ENCODE data around the gene PAN3. TPM values are rescaled to one million over a fixed set of nuclear protein-coding genes. Genes with fewer than 3 reads are reported as not detected.

The PAN3 gene
- total RNA-seq, 1 donor from 2014 or later: 50.1 TPM

DNA sequence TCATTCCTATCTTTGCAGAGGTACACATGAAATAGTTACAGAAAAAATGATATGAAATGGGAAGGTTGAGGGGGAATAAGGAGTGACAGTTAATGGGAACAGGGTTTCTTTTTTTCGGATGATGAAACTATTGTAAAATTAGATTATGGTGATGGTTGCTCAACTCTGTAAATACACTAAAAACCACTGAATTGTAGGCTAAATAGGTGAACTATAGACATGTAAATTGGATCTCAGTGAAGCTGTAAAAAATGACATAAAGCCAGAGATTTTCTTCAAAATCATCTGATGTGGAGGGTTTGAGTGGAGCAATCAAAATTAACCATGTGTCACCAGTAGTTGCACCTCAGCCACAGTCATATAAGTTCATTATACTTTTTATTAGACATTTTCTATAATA, 31.4 kb upstream of the PAN3 start:
- Mint-ChIP-seq H3K36me3 (no peaks in the 10 kb centered on the region), H3K4me1 (no peaks in the 10 kb centered on the region), H3K9me3 (no peaks in the 10 kb centered on the region), H3K27ac (no peak overlapping the region), H3K4me3 (no peak overlapping the region), H3K27me3 (ENCODE audit: insufficient read depth, low read depth) (peaks cover 10% of the 10 kb centered on the region)
- H3K9ac ChIP-seq: no peak overlapping the region
- TF ChIP-seq EZH2phosphoT487 (IDR thresholded peaks at IDR 0.05) (no peak), EZH2 (IDR thresholded peaks at IDR 0.05) (no peak)
- TF ChIP-seq, protein P1, sequence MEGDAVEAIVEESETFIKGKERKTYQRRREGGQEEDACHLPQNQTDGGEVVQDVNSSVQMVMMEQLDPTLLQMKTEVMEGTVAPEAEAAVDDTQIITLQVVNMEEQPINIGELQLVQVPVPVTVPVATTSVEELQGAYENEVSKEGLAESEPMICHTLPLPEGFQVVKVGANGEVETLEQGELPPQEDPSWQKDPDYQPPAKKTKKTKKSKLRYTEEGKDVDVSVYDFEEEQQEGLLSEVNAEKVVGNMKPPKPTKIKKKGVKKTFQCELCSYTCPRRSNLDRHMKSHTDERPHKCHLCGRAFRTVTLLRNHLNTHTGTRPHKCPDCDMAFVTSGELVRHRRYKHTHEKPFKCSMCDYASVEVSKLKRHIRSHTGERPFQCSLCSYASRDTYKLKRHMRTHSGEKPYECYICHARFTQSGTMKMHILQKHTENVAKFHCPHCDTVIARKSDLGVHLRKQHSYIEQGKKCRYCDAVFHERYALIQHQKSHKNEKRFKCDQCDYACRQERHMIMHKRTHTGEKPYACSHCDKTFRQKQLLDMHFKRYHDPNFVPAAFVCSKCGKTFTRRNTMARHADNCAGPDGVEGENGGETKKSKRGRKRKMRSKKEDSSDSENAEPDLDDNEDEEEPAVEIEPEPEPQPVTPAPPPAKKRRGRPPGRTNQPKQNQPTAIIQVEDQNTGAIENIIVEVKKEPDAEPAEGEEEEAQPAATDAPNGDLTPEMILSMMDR (IDR thresholded peaks at IDR 0.05): no peak
- no peak overlapping the region for H3K4me2 ChIP-seq
- H2AFZ ChIP-seq (replicated peaks): no peak overlapping the region
- H3K9me3 ChIP-seq (ENCODE audit: low read depth): no peaks in the 10 kb centered on the region
- no peak overlapping the region for H3K4me3 ChIP-seq
- no peaks in the 10 kb centered on the region for H3F3A ChIP-seq (ENCODE audit: low read depth)
- H3K27ac ChIP-seq: no peak overlapping the region
- no peaks in the 10 kb centered on the region for H3K4me1 ChIP-seq
- no peaks in the 10 kb centered on the region for H3K36me3 ChIP-seq
- no peaks in the 10 kb centered on the region for H3K79me2 ChIP-seq (ENCODE audit: low read depth)
- peaks cover 17% of the 10 kb centered on the region for H3K27me3 ChIP-seq
- H4K20me1 ChIP-seq (ENCODE audit: low read depth): no peaks in the 10 kb centered on the region
- no peak for DNase-seq (ENCODE audit: low spot score)

DNA sequence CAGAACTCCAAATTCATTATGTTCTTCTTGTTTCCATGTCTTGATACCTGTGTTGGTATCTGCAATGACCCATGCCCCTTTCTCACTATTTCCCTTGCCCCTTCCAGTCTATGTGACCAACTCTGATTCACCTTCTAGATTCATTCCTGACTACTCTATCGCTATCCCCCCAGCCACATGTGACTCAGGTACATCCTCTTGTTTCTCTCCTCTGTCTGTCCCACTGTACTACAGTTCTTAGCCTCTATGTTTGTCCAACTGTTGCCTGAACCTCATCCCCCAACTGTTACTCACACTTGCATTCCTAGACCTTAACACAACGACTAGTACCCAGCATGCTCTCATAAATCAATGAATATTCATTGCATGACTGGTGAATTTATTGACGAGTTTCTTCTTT, 27.9 kb upstream of the PAN3 start:
- no peak overlapping the region for H3K27ac ChIP-seq
- H3K27me3 Mint-ChIP-seq (ENCODE audit: insufficient read depth, low read depth): peaks cover 4% of the 10 kb centered on the region
- no peak overlapping the region for H3K4me3 Mint-ChIP-seq
- H3K4me3 ChIP-seq: no peak overlapping the region
- no peak overlapping the region for H3K27ac Mint-ChIP-seq
- H3K36me3 ChIP-seq: no peaks in the 10 kb centered on the region
- H3F3A ChIP-seq (ENCODE audit: low read depth): no peaks in the 10 kb centered on the region
- H3K36me3 Mint-ChIP-seq: no peaks in the 10 kb centered on the region
- H3K4me1 Mint-ChIP-seq: no peaks in the 10 kb centered on the region
- no peak for DNase-seq (ENCODE audit: low spot score)
- no peaks in the 10 kb centered on the region for H3K79me2 ChIP-seq (ENCODE audit: low read depth)
- H3K9ac ChIP-seq: no peak overlapping the region
- H3K9me3 Mint-ChIP-seq: no peaks in the 10 kb centered on the region
- no peak overlapping the region for H2AFZ ChIP-seq (replicated peaks)
- H3K9me3 ChIP-seq (ENCODE audit: low read depth): no peaks in the 10 kb centered on the region
- H3K4me2 ChIP-seq: no peak overlapping the region
- no peaks in the 10 kb centered on the region for H4K20me1 ChIP-seq (ENCODE audit: low read depth)
- no peaks in the 10 kb centered on the region for H3K27me3 ChIP-seq
- TF ChIP-seq EZH2phosphoT487 (IDR thresholded peaks at IDR 0.05): no peak
- TF ChIP-seq EZH2 (IDR thresholded peaks at IDR 0.05): no peak
- TF ChIP-seq, protein P1 (IDR thresholded peaks at IDR 0.05): no peak
- H3K4me1 ChIP-seq: no peaks in the 10 kb centered on the region

GRCh38 chr13:28116736-28117135, 21.6 kb upstream of the PAN3 start:
- Histone ChIP-seq H3F3A (ENCODE audit: low read depth) (no peaks in the 10 kb centered on the region), H3K9me3 (ENCODE audit: low read depth) (no peaks in the 10 kb centered on the region), H3K27me3 (no peaks in the 10 kb centered on the region), H3K9ac (no peak overlapping the region), H3K79me2 (ENCODE audit: low read depth) (no peaks in the 10 kb centered on the region), H3K4me3 (no peak overlapping the region), H3K4me1 (no peaks in the 10 kb centered on the region), H3K4me2 (no peak overlapping the region), H3K36me3 (no peaks in the 10 kb centered on the region), H4K20me1 (ENCODE audit: low read depth) (no peaks in the 10 kb centered on the region), H3K27ac (no peak overlapping the region), H2AFZ (replicated peaks) (no peak overlapping the region)
- Mint-ChIP-seq H3K27me3 (ENCODE audit: insufficient read depth, low read depth) (peaks cover 5% of the 10 kb centered on the region), H3K4me3 (no peak overlapping the region), H3K36me3 (no peaks in the 10 kb centered on the region), H3K4me1 (no peaks in the 10 kb centered on the region), H3K27ac (no peak overlapping the region), H3K9me3 (no peaks in the 10 kb centered on the region)
- DNase-seq (ENCODE audit: low spot score): no peak
- no peak for TF ChIP-seq EZH2phosphoT487 (IDR thresholded peaks at IDR 0.05)
- TF ChIP-seq, protein P1 (IDR thresholded peaks at IDR 0.05): no peak
- TF ChIP-seq EZH2 (IDR thresholded peaks at IDR 0.05): no peak

Data from neural progenitor cell (in vitro differentiated cells).